Upper lobe of left lung (tissue), 6 donors: ENCODE data around the gene ZFYVE19. TPM values are rescaled to one million over a fixed set of nuclear protein-coding genes. Genes with fewer than 3 reads are reported as not detected.

Experiments
- ATAC-seq, 2 donors: fragments of 200-7000 bp; cut with Tn5 transposase; one replicate each; pipeline ENCODE4 v1.9.1; 2022; ENCODE audit warnings: mild to moderate bottlenecking in 2 of 2, moderate library complexity in 2 of 2; ENCODE audit not compliant: low FRiP score in 2 of 2
- DNase-seq, 2 donors: peaks; one replicate each; pipeline ENCODE4 v3.0.0-alpha.2; 2019 to 2020
- H3K27ac ChIP-seq, 4 donors: fragments of 200-600 bp; sonication (generic); one replicate each; pipeline ENCODE4 v1.5.1; 2016 to 2019
- H3K27me3 ChIP-seq, 4 donors: fragments of 200-600 bp; sonication (generic); one replicate each; pipeline ENCODE4 v1.5.1; 2017 to 2019
- H3K36me3 ChIP-seq, 4 donors: fragments of 200-600 bp; sonication (generic); one replicate each; pipeline ENCODE4 v1.5.1; 2016 to 2019
- H3K4me1 ChIP-seq, 4 donors: fragments of 200-600 bp; sonication (generic); one replicate each; pipeline ENCODE4 v1.5.1; 2018 to 2019
- H3K4me3 ChIP-seq, 4 donors: fragments of 200-600 bp; sonication (generic); one replicate each; pipeline ENCODE4 v1.5.1; 2017 to 2019; ENCODE audit warnings: mild to moderate bottlenecking in 2 of 4, moderate library complexity in 1 of 4
- H3K9me3 ChIP-seq, 4 donors: fragments of 200-600 bp; sonication (generic); one replicate each; pipeline ENCODE4 v1.5.1; 2018 to 2019
- CTCF ChIP-seq, 6 experiments: fragments of 450-650 bp in 4 of 6; fragments of 200-600 bp in 2 of 6; sonication (generic) in 2 of 6; IDR thresholded peaks; one replicate each; pipeline ENCODE4 v1.5.1; 2016 to 2019; ENCODE audit warnings: antibody characterized with exemption in 6 of 6
- EP300 ChIP-seq, 4 donors: sonication (generic); formaldehyde crosslinking; IDR thresholded peaks; one replicate each; pipeline ENCODE4 v1.5.1; 2017; ENCODE audit warnings: antibody characterized with exemption in 4 of 4, control low read depth in 2 of 4
- POLR2A ChIP-seq, 4 donors: fragments of 450-650 bp; IDR thresholded peaks; one replicate each; pipeline ENCODE4 v1.5.1; 2016 to 2017; ENCODE audit warnings: antibody characterized with exemption in 4 of 4, mild to moderate bottlenecking in 2 of 4
- POLR2AphosphoS5 ChIP-seq, 2 donors: sonication (generic); formaldehyde crosslinking; IDR thresholded peaks; one replicate each; pipeline ENCODE4 v1.5.1; 2017; ENCODE audit warnings: antibody characterized with exemption in 2 of 2
- WGBS, 2 donors: methylation state at CpG; one replicate each; pipeline ENCODE4 v1.1.5; 2017 to 2018; 5-methylcytosine and 5-hydroxymethylcytosine counted together
- total RNA-seq, 6 donors: library from RNA; depleted of rRNA in 4 of 6; stranded (reverse); fragments of >200 nt in 4 of 6; gene quantifications; one replicate each; pipeline versions ENCODE4 v1.1.0 to v1.2.1, GENCODE V29; 2016 to 2021
- donor health status: DM: no; HTN: no; CAD: no; lungs with moderate emphysema.
- donor health status: DM: no; HTN: yes; CAD: no; lungs with severe emphysema.

ZFYVE19 gene
- total RNA-seq, 6 donors from 2014 or later = 19.4 to 104 (median 32.5) TPM

GRCh38 chr15:40854161-40854560 lies 47.3 kb downstream of the ZFYVE19 start:
- H3K36me3 ChIP-seq = peaks cover 3 to 36% (median 28%) of the 10 kb centered on the region in 4 donors
- no peak for DNase-seq
- H3K9me3 ChIP-seq = no peaks in the 10 kb centered on the region
- WGBS, 2 donors = 59 to 72% methylated on average over 8 to 10 of the region's 10 CpGs
- H3K4me1 ChIP-seq = peaks cover 3 to 19% (median 13%) of the 10 kb centered on the region in 4 donors
- no peak for ATAC-seq
- H3K27ac ChIP-seq = no peak overlapping the region
- H3K27me3 ChIP-seq = no peaks in the 10 kb centered on the region
- no peak overlapping the region for H3K4me3 ChIP-seq
- no peak for TF ChIP-seq EP300 (IDR thresholded peaks at IDR 0.05)
- TF ChIP-seq CTCF (IDR thresholded peaks at IDR 0.05) = no peak
- no peak for TF ChIP-seq POLR2A (IDR thresholded peaks at IDR 0.05)

GRCh38 chr15:40855706-40856234 lies 48.9 kb downstream of the ZFYVE19 start:
- ATAC-seq (no peak), DNase-seq (no peak)
- peaks cover 3 to 24% (median 13%) of the 10 kb centered on the region in 4 donors for H3K4me1 ChIP-seq
- no peak overlapping the region for H3K27ac ChIP-seq
- no peak overlapping the region for H3K4me3 ChIP-seq
- H3K27me3 ChIP-seq = no peaks in the 10 kb centered on the region
- WGBS, 2 donors = 83 to 84% methylated on average over 11 to 12 of the region's 13 CpGs
- no peaks in the 10 kb centered on the region for H3K9me3 ChIP-seq
- TF ChIP-seq POLR2AphosphoS5 (IDR thresholded peaks at IDR 0.05) (no peak), POLR2A (IDR thresholded peaks at IDR 0.05) (no peak), EP300 (IDR thresholded peaks at IDR 0.05) (no peak), CTCF (IDR thresholded peaks at IDR 0.05) (no peak)
- H3K36me3 ChIP-seq = peaks cover 3 to 36% (median 26%) of the 10 kb centered on the region in 4 donors

GRCh38 chr15:40856746-40857145 lies 49.9 kb downstream of the ZFYVE19 start:
- H3K36me3 ChIP-seq = peaks cover 3 to 36% (median 26%) of the 10 kb centered on the region in 4 donors
- WGBS, 2 donors = 70 to 81% methylated on average over 2 to 7 of the region's 8 CpGs
- DNase-seq (no peak), ATAC-seq (no peak)
- H3K4me1 ChIP-seq = peaks cover 3 to 24% (median 13%) of the 10 kb centered on the region in 4 donors
- peak overlapping the region in 2 of 4 donors; percentile 37 to 42 for H3K27ac ChIP-seq
- H3K9me3 ChIP-seq = no peaks in the 10 kb centered on the region
- no peak overlapping the region for H3K4me3 ChIP-seq
- TF ChIP-seq POLR2AphosphoS5 (IDR thresholded peaks at IDR 0.05) (no peak), POLR2A (IDR thresholded peaks at IDR 0.05) (no peak), EP300 (IDR thresholded peaks at IDR 0.05) (no peak), CTCF (IDR thresholded peaks at IDR 0.05) (no peak)
- no peaks in the 10 kb centered on the region for H3K27me3 ChIP-seq

- H3K27ac ChIP-seq = peak overlapping the region in 3 of 4 donors; percentile 21 to 42 (median 37)
These were observed 50.9 kb downstream of the ZFYVE19 start for GRCh38 chr15:40857601-40858341.

More at GRCh38 chr15:40857601-40858341, 50.9 kb downstream of the ZFYVE19 start:
- Histone ChIP-seq H3K4me3 (no peak overlapping the region), H3K36me3 (peaks cover 3 to 36% (median 26%) of the 10 kb centered on the region in 4 donors), H3K27me3 (no peaks in the 10 kb centered on the region), H3K4me1 (peaks cover 3 to 24% (median 13%) of the 10 kb centered on the region in 4 donors), H3K9me3 (no peaks in the 10 kb centered on the region)
- TF ChIP-seq EP300 (IDR thresholded peaks at IDR 0.05) = no peak
- peak in 1 of 4 donors; percentile 29 for TF ChIP-seq POLR2A (IDR thresholded peaks at IDR 0.05)
- peak in 1 of 2 donors; percentile 61 for TF ChIP-seq POLR2AphosphoS5 (IDR thresholded peaks at IDR 0.05)
- peak; percentile 91 to 98 (median 96) for TF ChIP-seq CTCF (IDR thresholded peaks at IDR 0.05)
- peak in 1 of 2 donors; percentile 87 for DNase-seq
- WGBS, 2 donors = 29 to 45% methylated on average over 8 to 15 of the region's 15 CpGs
- ATAC-seq = peak; percentile 91 to 93
